Parathyroid adenoma (tissue), 2 donors: ENCODE data around the gene MAP3K20.
"Not testable (repeated sequence)": the region's sequence is repeated elsewhere in the genome, so short reads cannot be mapped to it uniquely, and the experiment has no call there.

ENCODE experiments used
- H2AFZ ChIP-seq: fragments of 300-600 bp; sonication (generic); one replicate; pipeline ENCODE4 v1.7.0; 2017; ENCODE audit warnings: antibody characterized with exemption, mild to moderate bottlenecking
- H3K27ac ChIP-seq: fragments of 300-600 bp; sonication (generic); one replicate; pipeline ENCODE4 v1.7.0; 2017
- H3K27me3 ChIP-seq: fragments of 300-600 bp; sonication (generic); one replicate; pipeline ENCODE4 v1.7.0; 2017; ENCODE audit warnings: low read length; ENCODE audit not compliant: control insufficient read depth, insufficient read depth
- H3K36me3 ChIP-seq: fragments of 300-600 bp; sonication (generic); one replicate; pipeline ENCODE4 v1.7.0; 2017; ENCODE audit warnings: low read length; ENCODE audit not compliant: control insufficient read depth, insufficient read depth
- H3K4me1 ChIP-seq: fragments of 300-600 bp; sonication (generic); one replicate; pipeline ENCODE4 v1.7.0; 2017; ENCODE audit warnings: control low read depth
- H3K4me2 ChIP-seq: fragments of 300-600 bp; sonication (generic); one replicate; pipeline ENCODE4 v1.7.0; 2017; ENCODE audit warnings: low read length
- H3K4me3 ChIP-seq: fragments of 300-600 bp; sonication (generic); one replicate; pipeline ENCODE4 v1.7.0; 2017; ENCODE audit warnings: low read depth, low read length
- H3K79me2 ChIP-seq: fragments of 300-600 bp; sonication (generic); one replicate; pipeline ENCODE4 v1.7.0; 2017; ENCODE audit warnings: control low read depth
- H3K9ac ChIP-seq: fragments of 300-600 bp; sonication (generic); one replicate; pipeline ENCODE4 v1.7.0; 2017; ENCODE audit warnings: mild to moderate bottlenecking
- H3K9me3 ChIP-seq: fragments of 300-600 bp; sonication (generic); one replicate; pipeline ENCODE4 v1.7.0; 2017; ENCODE audit warnings: low read length; ENCODE audit not compliant: control insufficient read depth
- TF ChIP-seq, protein P1 (sequence below): fragments of 300-600 bp; sonication (generic); IDR thresholded peaks from one replicate; pipeline ENCODE4 v1.7.0; 2017; ENCODE audit warnings: antibody characterized with exemption, mild to moderate bottlenecking
- donor health status: primary hyperparathyroidism.

The MAP3K20 gene

DNA sequence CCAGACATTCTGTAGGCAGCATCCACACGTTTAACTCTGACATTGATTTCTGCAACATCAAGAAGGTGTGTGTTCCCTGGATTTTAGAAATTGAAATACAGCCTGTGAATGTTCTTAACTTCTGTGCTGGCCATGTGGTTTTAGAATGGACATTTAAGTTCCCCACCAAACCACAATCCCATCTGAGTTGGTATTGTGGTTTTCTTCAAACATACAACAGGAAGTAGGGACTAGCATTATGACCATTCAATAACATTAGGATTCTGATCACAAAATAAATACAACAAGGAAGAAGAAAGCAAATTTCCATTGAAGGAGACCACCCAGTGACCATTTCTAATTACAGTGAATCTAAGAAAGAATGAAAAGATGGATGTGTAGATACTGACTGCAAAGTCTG is 51.2 kb downstream of the MAP3K20 start:
- Histone ChIP-seq H3K36me3 (no peaks in the 10 kb centered on the region), H3K9me3 (no peaks in the 10 kb centered on the region), H3K79me2 (peaks cover 3% of the 10 kb centered on the region), H2AFZ (no peak overlapping the region), H3K27me3 (no peaks in the 10 kb centered on the region), H3K4me1 (no peaks in the 10 kb centered on the region), H3K4me3 (no peak overlapping the region), H3K27ac (no peak overlapping the region), H3K9ac (no peak overlapping the region), H3K4me2 (no peak overlapping the region)
- TF ChIP-seq, protein P1, sequence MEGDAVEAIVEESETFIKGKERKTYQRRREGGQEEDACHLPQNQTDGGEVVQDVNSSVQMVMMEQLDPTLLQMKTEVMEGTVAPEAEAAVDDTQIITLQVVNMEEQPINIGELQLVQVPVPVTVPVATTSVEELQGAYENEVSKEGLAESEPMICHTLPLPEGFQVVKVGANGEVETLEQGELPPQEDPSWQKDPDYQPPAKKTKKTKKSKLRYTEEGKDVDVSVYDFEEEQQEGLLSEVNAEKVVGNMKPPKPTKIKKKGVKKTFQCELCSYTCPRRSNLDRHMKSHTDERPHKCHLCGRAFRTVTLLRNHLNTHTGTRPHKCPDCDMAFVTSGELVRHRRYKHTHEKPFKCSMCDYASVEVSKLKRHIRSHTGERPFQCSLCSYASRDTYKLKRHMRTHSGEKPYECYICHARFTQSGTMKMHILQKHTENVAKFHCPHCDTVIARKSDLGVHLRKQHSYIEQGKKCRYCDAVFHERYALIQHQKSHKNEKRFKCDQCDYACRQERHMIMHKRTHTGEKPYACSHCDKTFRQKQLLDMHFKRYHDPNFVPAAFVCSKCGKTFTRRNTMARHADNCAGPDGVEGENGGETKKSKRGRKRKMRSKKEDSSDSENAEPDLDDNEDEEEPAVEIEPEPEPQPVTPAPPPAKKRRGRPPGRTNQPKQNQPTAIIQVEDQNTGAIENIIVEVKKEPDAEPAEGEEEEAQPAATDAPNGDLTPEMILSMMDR: no peak

DNA sequence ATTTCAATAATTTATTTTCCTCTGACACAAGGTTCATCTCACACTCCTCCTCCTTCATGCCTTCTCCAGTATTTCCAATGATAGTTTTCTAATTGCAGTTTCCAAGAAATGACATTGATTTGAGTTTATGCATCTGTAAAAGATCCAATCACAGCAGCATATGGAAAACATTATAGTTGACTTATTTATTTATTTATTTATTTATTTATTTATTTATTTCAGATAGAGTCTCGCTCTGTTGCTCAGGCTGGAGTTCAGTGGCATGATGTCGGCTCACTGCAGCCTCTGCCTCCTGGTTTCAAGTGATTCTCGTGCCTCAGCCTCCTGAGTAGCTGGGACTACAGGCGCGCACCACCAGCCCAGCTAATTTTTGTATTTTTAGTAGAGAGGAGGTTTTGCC is 52.5 kb downstream of the MAP3K20 start:
- not testable (repeated sequence) for H3K27me3 ChIP-seq, H3K79me2 ChIP-seq, H3K36me3 ChIP-seq, H3K4me1 ChIP-seq, H3K4me3 ChIP-seq, H3K9ac ChIP-seq, H3K4me2 ChIP-seq, H3K27ac ChIP-seq, H2AFZ ChIP-seq, H3K9me3 ChIP-seq

GRCh38 chr2:173130496-173131465 is 55.1 kb downstream of the MAP3K20 start:
- Histone ChIP-seq H3K27me3 (no peaks in the 10 kb centered on the region), H3K9ac (no peak overlapping the region), H3K9me3 (no peaks in the 10 kb centered on the region), H3K27ac (no peak overlapping the region), H2AFZ (no peak overlapping the region), H3K79me2 (peaks cover 3% of the 10 kb centered on the region), H3K4me2 (no peak overlapping the region), H3K4me3 (no peak overlapping the region), H3K4me1 (no peaks in the 10 kb centered on the region), H3K36me3 (no peaks in the 10 kb centered on the region)
- TF ChIP-seq, protein P1: no peak

GRCh38 chr2:173132531-173132930 is 56.9 kb downstream of the MAP3K20 start:
- Histone ChIP-seq H3K79me2 (peaks cover 2% of the 10 kb centered on the region), H3K36me3 (no peaks in the 10 kb centered on the region), H3K4me3 (no peak overlapping the region), H3K27me3 (no peaks in the 10 kb centered on the region), H3K27ac (no peak overlapping the region), H3K9ac (no peak overlapping the region), H3K9me3 (no peaks in the 10 kb centered on the region), H2AFZ (no peak overlapping the region), H3K4me1 (no peaks in the 10 kb centered on the region), H3K4me2 (no peak overlapping the region)
- TF ChIP-seq, protein P1: no peak

DNA sequence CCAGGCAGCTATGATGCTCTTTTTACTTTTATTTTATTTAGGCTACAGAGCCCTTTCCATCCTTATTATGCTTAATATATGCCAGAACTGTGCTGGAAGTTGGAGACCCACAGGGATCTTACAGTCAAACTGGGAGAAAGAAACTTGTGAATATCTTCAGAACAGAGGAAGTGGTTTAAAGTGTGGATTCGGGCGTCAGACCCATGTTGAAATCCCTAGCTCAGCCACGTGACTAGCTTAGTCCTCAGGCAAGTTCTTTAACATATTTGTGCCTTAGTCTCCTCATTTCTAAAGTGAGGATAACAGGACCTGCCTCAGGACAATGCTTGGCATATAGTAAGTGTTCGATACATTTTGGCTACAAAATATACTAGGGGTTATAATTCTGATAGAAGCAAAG is 59.1 kb downstream of the MAP3K20 start:
- Histone ChIP-seq H3K4me3 (no peak overlapping the region), H3K4me1 (no peaks in the 10 kb centered on the region), H3K9ac (no peak overlapping the region), H3K79me2 (no peaks in the 10 kb centered on the region), H3K27me3 (no peaks in the 10 kb centered on the region), H2AFZ (no peak overlapping the region), H3K9me3 (no peaks in the 10 kb centered on the region), H3K4me2 (no peak overlapping the region), H3K36me3 (no peaks in the 10 kb centered on the region), H3K27ac (no peak overlapping the region)
- TF ChIP-seq, protein P1: no peak
